HEK293 (cell line): ENCODE results near the gene IGF2R.

ENCODE experiments used
- CTCF ChIA-PET: fragments of 350-600 bp; formaldehyde crosslinking; extraction: SDS; loops from one replicate; lab custom pipeline; 2021; ENCODE audit warnings: antibody characterized with exemption; lab: Yijun Ruan, JAX
- POLR2A ChIA-PET: fragments of 300-600 bp; formaldehyde crosslinking; extraction: SDS; loops from one replicate; lab custom pipeline; 2020; ENCODE audit warnings: antibody characterized with exemption, inconsistent platforms; lab: Yijun Ruan, JAX
- H3K27ac ChIP-seq: fragments of 200-500 bp; sonication (Bioruptor generic); 2 replicates; pipeline ENCODE4 v1.5.1; 2014; ENCODE audit warnings: low read depth, low read length, control low read depth, inconsistent platforms; ENCODE audit errors: extremely low read depth
- H3K36me3 ChIP-seq, 2 experiments: fragments of 200-500 bp in 1 of 2; sonication (Bioruptor generic) in 1 of 2; 1 replicate in 1 of 2; 2 replicates in 1 of 2; pipeline ENCODE4 v1.5.1; 2014 to 2017; ENCODE audit warnings: inconsistent platforms in 2 of 2, low read length in 2 of 2; ENCODE audit not compliant: control insufficient read depth in 2 of 2, insufficient read depth in 1 of 2
- H3K4me1 ChIP-seq: fragments of 200-500 bp; sonication (Bioruptor generic); 2 replicates; pipeline ENCODE4 v1.5.1; 2014; ENCODE audit warnings: mild to moderate bottlenecking, low read length, inconsistent platforms; ENCODE audit not compliant: control insufficient read depth, insufficient read depth
- H3K4me3 ChIP-seq: 2 replicates; pipeline ENCODE4 v1.5.1; 2011; ENCODE audit warnings: low read depth, mild to moderate bottlenecking, control low read depth, low read length, moderate library complexity
- H3K9me3 ChIP-seq: fragments of 200-500 bp; sonication (Bioruptor generic); 2 replicates; pipeline ENCODE4 v1.5.1; 2014; ENCODE audit warnings: low read depth, low read length, inconsistent platforms; ENCODE audit not compliant: control insufficient read depth, insufficient read depth
- HOXC10 ChIP-seq: sonication (generic); formaldehyde crosslinking; IDR thresholded peaks from 2 replicates; pipeline ENCODE4 v1.8.1; 2023; ENCODE audit warnings: mild to moderate bottlenecking, missing genetic modification reagents
- ZBTB7A ChIP-seq: fragments of 450-650 bp; formaldehyde crosslinking; IDR thresholded peaks from 2 replicates; pipeline ENCODE4 v1.5.1; 2016; ENCODE audit warnings: low read depth, missing biosample characterization, missing genetic modification characterization
- ZNF292 ChIP-seq: fragments of 450-650 bp; formaldehyde crosslinking; IDR thresholded peaks from 2 replicates; pipeline ENCODE4 v1.5.1; 2016; ENCODE audit warnings: low read depth, missing biosample characterization, missing genetic modification characterization, borderline replicate concordance
- ZNF514 ChIP-seq: fragments of 450-650 bp; formaldehyde crosslinking; IDR thresholded peaks from 2 replicates; pipeline ENCODE4 v1.5.1; 2016; ENCODE audit warnings: missing biosample characterization, missing genetic modification characterization
- ZNF544 ChIP-seq: fragments of 450-650 bp; formaldehyde crosslinking; IDR thresholded peaks from 2 replicates; pipeline ENCODE4 v1.5.0; 2017; ENCODE audit warnings: missing biosample characterization, missing genetic modification characterization
- ZNF549 ChIP-seq: fragments of 450-650 bp; IDR thresholded peaks from 2 replicates; pipeline ENCODE4 v1.5.1; 2018; ENCODE audit warnings: missing biosample characterization, missing genetic modification characterization, mild to moderate bottlenecking, inconsistent platforms, moderate library complexity
- ZNF560 ChIP-seq: fragments of 450-650 bp; formaldehyde crosslinking; IDR thresholded peaks from 2 replicates; pipeline ENCODE4 v1.5.1; 2017; ENCODE audit warnings: missing biosample characterization, missing genetic modification characterization, borderline replicate concordance
- ZNF623 ChIP-seq: fragments of 450-650 bp; formaldehyde crosslinking; IDR thresholded peaks from 2 replicates; pipeline ENCODE4 v1.5.1; 2016; ENCODE audit warnings: missing biosample characterization, missing genetic modification characterization
- ZNF660 ChIP-seq: fragments of 450-650 bp; IDR thresholded peaks from 2 replicates; pipeline ENCODE4 v1.5.1; 2018; ENCODE audit warnings: missing biosample characterization, mild to moderate bottlenecking, missing genetic modification characterization
- TF ChIP-seq, protein P1 (sequence below): fragments of 450-650 bp; formaldehyde crosslinking; IDR thresholded peaks from 2 replicates; pipeline ENCODE4 v1.5.1; 2016; ENCODE audit warnings: missing biosample characterization, missing genetic modification characterization
- TF ChIP-seq, protein P2 (sequence below): fragments of 450-650 bp; formaldehyde crosslinking; IDR thresholded peaks from 2 replicates; pipeline ENCODE4 v1.5.1; 2016; ENCODE audit warnings: missing biosample characterization, missing genetic modification characterization
- TF ChIP-seq, protein P3 (sequence below): fragments of 450-650 bp; formaldehyde crosslinking; IDR thresholded peaks from 2 replicates; pipeline ENCODE4 v1.5.1; 2017; ENCODE audit warnings: missing biosample characterization, missing genetic modification characterization
- TF ChIP-seq, protein P4 (sequence below): fragments of 450-650 bp; formaldehyde crosslinking; IDR thresholded peaks from 2 replicates; pipeline ENCODE4 v1.5.1; 2016; ENCODE audit warnings: missing biosample characterization, missing genetic modification characterization, borderline replicate concordance
- TF ChIP-seq, protein P5 (sequence below): fragments of 450-650 bp; formaldehyde crosslinking; IDR thresholded peaks from 2 replicates; pipeline ENCODE4 v1.5.1; 2016; ENCODE audit warnings: missing biosample characterization, missing genetic modification characterization, low read depth

IGF2R gene

DNA sequence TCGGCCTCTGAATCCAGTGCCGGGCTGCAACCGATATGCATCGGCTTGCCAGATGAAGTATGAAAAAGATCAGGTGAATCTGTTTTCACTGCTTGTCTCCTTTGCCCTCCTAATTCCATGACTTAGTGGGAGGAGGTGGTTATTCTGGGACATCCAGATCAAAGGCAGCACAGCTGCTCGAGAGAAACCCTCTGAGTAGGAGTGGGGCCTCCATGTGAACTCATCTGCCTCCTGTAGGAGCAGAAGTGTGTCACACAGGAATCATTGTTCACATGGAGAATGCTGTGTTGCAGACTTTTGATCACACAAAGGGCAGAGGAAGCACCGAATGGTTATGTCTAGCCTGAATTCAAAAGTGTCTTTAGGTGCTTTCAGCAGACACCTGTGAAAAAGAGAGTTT is 79.6 kb downstream of the IGF2R start (continued):
- TF ChIP-seq, protein P1, sequence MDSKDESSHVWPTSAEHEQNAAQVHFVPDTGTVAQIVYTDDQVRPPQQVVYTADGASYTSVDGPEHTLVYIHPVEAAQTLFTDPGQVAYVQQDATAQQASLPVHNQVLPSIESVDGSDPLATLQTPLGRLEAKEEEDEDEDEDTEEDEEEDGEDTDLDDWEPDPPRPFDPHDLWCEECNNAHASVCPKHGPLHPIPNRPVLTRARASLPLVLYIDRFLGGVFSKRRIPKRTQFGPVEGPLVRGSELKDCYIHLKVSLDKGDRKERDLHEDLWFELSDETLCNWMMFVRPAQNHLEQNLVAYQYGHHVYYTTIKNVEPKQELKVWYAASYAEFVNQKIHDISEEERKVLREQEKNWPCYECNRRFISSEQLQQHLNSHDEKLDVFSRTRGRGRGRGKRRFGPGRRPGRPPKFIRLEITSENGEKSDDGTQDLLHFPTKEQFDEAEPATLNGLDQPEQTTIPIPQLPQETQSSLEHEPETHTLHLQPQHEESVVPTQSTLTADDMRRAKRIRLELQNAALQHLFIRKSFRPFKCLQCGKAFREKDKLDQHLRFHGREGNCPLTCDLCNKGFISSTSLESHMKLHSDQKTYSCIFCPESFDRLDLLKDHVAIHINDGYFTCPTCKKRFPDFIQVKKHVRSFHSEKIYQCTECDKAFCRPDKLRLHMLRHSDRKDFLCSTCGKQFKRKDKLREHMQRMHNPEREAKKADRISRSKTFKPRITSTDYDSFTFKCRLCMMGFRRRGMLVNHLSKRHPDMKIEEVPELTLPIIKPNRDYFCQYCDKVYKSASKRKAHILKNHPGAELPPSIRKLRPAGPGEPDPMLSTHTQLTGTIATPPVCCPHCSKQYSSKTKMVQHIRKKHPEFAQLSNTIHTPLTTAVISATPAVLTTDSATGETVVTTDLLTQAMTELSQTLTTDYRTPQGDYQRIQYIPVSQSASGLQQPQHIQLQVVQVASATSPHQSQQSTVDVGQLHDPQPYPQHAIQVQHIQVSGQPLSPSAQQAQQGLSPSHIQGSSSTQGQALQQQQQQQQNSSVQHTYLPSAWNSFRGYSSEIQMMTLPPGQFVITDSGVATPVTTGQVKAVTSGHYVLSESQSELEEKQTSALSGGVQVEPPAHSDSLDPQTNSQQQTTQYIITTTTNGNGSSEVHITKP (tag by site-specific recombination): no peak
- no peak for TF ChIP-seq HOXC10 (CRISPR knock-in tag)
- TF ChIP-seq ZNF292 (tag by site-specific recombination): no peak
- no peak for TF ChIP-seq ZBTB7A (tag by site-specific recombination)

DNA sequence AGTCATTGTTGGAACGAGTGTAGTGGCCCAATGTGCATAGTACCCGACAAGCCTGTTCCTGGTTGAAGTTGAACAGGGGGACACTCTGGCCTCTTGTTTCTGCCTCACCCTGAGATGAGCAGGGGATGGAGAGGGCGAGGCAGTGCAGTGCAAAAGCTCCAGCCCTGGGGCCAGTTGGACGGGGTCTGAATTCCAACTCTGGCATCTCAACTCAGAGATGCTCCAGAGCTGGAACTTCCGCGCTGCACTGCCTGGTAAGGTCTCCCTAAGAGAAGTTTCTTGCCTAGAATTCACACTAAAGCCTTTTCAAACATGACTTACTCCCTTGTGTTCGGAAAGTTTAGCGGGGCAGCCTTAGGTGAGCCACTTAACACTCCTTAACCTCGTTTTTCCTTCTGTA is 80.5 kb downstream of the IGF2R start:
- ChIA-PET POLR2A (no interaction called here), CTCF (no interaction called here)
- H3K9me3 ChIP-seq: no peaks in the 10 kb centered on the region
- no peak for TF ChIP-seq ZNF660 (tag by site-specific recombination)
- no peak for TF ChIP-seq ZNF549 (tag by site-specific recombination)
- no peak for TF ChIP-seq ZNF514 (tag by site-specific recombination)
- TF ChIP-seq, protein P2, sequence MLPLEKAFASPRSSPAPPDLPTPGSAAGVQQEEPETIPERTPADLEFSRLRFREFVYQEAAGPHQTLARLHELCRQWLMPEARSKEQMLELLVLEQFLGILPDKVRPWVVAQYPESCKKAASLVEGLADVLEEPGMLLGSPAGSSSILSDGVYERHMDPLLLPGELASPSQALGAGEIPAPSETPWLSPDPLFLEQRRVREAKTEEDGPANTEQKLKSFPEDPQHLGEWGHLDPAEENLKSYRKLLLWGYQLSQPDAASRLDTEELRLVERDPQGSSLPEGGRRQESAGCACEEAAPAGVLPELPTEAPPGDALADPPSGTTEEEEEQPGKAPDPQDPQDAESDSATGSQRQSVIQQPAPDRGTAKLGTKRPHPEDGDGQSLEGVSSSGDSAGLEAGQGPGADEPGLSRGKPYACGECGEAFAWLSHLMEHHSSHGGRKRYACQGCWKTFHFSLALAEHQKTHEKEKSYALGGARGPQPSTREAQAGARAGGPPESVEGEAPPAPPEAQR (tag by site-specific recombination): no peak
- TF ChIP-seq ZNF623 (tag by site-specific recombination): no peak
- TF ChIP-seq, protein P3, sequence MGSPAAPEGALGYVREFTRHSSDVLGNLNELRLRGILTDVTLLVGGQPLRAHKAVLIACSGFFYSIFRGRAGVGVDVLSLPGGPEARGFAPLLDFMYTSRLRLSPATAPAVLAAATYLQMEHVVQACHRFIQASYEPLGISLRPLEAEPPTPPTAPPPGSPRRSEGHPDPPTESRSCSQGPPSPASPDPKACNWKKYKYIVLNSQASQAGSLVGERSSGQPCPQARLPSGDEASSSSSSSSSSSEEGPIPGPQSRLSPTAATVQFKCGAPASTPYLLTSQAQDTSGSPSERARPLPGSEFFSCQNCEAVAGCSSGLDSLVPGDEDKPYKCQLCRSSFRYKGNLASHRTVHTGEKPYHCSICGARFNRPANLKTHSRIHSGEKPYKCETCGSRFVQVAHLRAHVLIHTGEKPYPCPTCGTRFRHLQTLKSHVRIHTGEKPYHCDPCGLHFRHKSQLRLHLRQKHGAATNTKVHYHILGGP (tag by site-specific recombination): no peak
- no peak for TF ChIP-seq ZNF560 (tag by site-specific recombination)
- TF ChIP-seq, protein P4, sequence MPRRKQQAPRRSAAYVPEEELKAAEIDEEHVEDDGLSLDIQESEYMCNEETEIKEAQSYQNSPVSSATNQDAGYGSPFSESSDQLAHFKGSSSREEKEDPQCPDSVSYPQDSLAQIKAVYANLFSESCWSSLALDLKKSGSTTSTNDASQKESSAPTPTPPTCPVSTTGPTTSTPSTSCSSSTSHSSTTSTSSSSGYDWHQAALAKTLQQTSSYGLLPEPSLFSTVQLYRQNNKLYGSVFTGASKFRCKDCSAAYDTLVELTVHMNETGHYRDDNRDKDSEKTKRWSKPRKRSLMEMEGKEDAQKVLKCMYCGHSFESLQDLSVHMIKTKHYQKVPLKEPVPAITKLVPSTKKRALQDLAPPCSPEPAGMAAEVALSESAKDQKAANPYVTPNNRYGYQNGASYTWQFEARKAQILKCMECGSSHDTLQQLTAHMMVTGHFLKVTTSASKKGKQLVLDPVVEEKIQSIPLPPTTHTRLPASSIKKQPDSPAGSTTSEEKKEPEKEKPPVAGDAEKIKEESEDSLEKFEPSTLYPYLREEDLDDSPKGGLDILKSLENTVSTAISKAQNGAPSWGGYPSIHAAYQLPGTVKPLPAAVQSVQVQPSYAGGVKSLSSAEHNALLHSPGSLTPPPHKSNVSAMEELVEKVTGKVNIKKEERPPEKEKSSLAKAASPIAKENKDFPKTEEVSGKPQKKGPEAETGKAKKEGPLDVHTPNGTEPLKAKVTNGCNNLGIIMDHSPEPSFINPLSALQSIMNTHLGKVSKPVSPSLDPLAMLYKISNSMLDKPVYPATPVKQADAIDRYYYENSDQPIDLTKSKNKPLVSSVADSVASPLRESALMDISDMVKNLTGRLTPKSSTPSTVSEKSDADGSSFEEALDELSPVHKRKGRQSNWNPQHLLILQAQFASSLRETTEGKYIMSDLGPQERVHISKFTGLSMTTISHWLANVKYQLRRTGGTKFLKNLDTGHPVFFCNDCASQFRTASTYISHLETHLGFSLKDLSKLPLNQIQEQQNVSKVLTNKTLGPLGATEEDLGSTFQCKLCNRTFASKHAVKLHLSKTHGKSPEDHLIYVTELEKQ (tag by site-specific recombination): no peak
- H3K4me3 ChIP-seq: no peak overlapping the region
- no peaks in the 10 kb centered on the region for H3K4me1 ChIP-seq
- H3K36me3 ChIP-seq: peaks cover 6 to 90% of the 10 kb centered on the region in 2 experiments
- no peak overlapping the region for H3K27ac ChIP-seq

DNA sequence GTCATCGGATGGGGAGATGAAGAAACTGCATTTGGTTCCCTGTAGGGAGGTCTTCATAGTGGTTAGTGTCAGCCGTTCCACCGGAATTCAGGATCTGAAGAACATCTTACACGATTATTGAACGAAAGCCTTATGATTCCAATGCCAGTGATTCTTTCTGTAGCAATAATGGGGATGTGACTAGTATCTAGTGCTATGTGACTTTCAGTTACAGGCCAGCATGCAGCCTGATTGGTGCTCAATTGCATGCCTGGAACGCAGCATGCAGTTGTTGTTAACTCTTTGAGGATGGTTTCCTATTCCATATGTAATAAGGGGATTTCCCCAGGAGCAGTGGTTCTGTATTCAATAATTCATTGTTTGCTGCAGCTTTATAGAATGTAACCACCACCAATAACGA is 81.1 kb downstream of the IGF2R start:
- POLR2A ChIA-PET: no interaction called here
- CTCF ChIA-PET: no interaction called here
- Histone ChIP-seq H3K27ac (no peak overlapping the region), H3K36me3 (peaks cover 6 to 90% of the 10 kb centered on the region in 2 experiments; a peak in 2 of 3 replicates), H3K9me3 (no peaks in the 10 kb centered on the region), H3K4me3 (no peak overlapping the region), H3K4me1 (no peaks in the 10 kb centered on the region)
- no peak for TF ChIP-seq ZNF544 (tag by site-specific recombination)
- TF ChIP-seq, protein P5, sequence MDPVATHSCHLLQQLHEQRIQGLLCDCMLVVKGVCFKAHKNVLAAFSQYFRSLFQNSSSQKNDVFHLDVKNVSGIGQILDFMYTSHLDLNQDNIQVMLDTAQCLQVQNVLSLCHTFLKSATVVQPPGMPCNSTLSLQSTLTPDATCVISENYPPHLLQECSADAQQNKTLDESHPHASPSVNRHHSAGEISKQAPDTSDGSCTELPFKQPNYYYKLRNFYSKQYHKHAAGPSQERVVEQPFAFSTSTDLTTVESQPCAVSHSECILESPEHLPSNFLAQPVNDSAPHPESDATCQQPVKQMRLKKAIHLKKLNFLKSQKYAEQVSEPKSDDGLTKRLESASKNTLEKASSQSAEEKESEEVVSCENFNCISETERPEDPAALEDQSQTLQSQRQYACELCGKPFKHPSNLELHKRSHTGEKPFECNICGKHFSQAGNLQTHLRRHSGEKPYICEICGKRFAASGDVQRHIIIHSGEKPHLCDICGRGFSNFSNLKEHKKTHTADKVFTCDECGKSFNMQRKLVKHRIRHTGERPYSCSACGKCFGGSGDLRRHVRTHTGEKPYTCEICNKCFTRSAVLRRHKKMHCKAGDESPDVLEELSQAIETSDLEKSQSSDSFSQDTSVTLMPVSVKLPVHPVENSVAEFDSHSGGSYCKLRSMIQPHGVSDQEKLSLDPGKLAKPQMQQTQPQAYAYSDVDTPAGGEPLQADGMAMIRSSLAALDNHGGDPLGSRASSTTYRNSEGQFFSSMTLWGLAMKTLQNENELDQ (tag by site-specific recombination): no peak
